IMR-90 (cell line): ENCODE results near the gene NPSR1. TPM values are rescaled to one million over a fixed set of nuclear protein-coding genes. Genes with fewer than 3 reads are reported as not detected.

Source experiments
- ATAC-seq: fragments of 200-7000 bp; cut with Tn5 transposase; 2 replicates; pipeline ENCODE4 v1.9.1; 2020; ENCODE audit warnings: low read depth, mild to moderate bottlenecking, moderate library complexity
- BruUV-seq: library from RNA; stranded (reverse); fragments of 400-500 nt; replicated peaks from 2 replicates; lab custom pipeline; 2021; lab: Mats Ljungman, UMichigan
- CTCF ChIA-PET: fragments of 300-600 bp; formaldehyde crosslinking; extraction: SDS; loops from one replicate; lab custom pipeline; 2021; ENCODE audit warnings: antibody characterized with exemption; lab: Yijun Ruan, JAX
- POLR2A ChIA-PET: fragments of 300-600 bp; sonication (Branson Sonifier 250); formaldehyde crosslinking; loops from one replicate; lab custom pipeline; 2022; ENCODE audit warnings: antibody characterized with exemption; ENCODE audit not compliant: unreplicated experiment; lab: Charles Lee
- DNase-seq: peaks from one replicate; pipeline ENCODE4 v3.0.0; 2013
- H2AFZ ChIP-seq: replicated peaks from 2 replicates; pipeline ENCODE3; 2013; ENCODE audit warnings: low read length, mild to moderate bottlenecking; ENCODE audit not compliant: poor library complexity
- H2AK5ac ChIP-seq: 2 replicates; pipeline ENCODE4 v1.6.1; 2013; ENCODE audit warnings: low read depth, low read length, inconsistent platforms
- H2AK9ac ChIP-seq: replicated peaks from 2 replicates; pipeline ENCODE3; 2013; ENCODE audit warnings: mild to moderate bottlenecking, low read depth, low read length, moderate library complexity; ENCODE audit not compliant: poor library complexity
- H2BK120ac ChIP-seq: 2 replicates; pipeline ENCODE4 v1.6.1; 2013; ENCODE audit warnings: low read depth, low read length, inconsistent platforms
- H2BK15ac ChIP-seq: 3 replicates; pipeline ENCODE4 v1.6.1; 2013; ENCODE audit warnings: low read depth, low read length, inconsistent platforms
- H2BK20ac ChIP-seq: 2 replicates; pipeline ENCODE4 v1.6.1; 2013; ENCODE audit warnings: low read depth, mild to moderate bottlenecking, inconsistent platforms, low read length, moderate library complexity
- H2BK5ac ChIP-seq: 2 replicates; pipeline ENCODE4 v1.6.1; 2013; ENCODE audit warnings: mild to moderate bottlenecking, low read depth, low read length, inconsistent platforms; ENCODE audit not compliant: poor library complexity, severe bottlenecking
- H3K14ac ChIP-seq: replicated peaks from 2 replicates; pipeline ENCODE4 v1.6.1; 2013; ENCODE audit warnings: low read depth, low read length, inconsistent platforms
- H3K18ac ChIP-seq: 2 replicates; pipeline ENCODE4 v1.6.1; 2013; ENCODE audit warnings: low read depth, low read length, control low read depth
- H3K23ac ChIP-seq: 2 replicates; pipeline ENCODE4 v1.6.1; 2013; ENCODE audit warnings: low read depth, low read length, inconsistent platforms
- H3K27ac ChIP-seq: 2 replicates; pipeline ENCODE4 v1.5.1; 2013; ENCODE audit warnings: mild to moderate bottlenecking, control low read depth, low read length; ENCODE audit not compliant: insufficient read depth
- H3K27me3 ChIP-seq: 2 replicates; pipeline ENCODE4 v1.6.1; 2013; ENCODE audit warnings: low read length; ENCODE audit not compliant: control insufficient read depth, insufficient read depth
- H3K36me3 ChIP-seq: 2 replicates; pipeline ENCODE4 v1.6.1; 2013; ENCODE audit warnings: low read length, mixed read lengths; ENCODE audit not compliant: control insufficient read depth, insufficient read depth
- H3K4ac ChIP-seq: 2 replicates; pipeline ENCODE4 v1.6.1; 2013; ENCODE audit warnings: low read depth, low read length, inconsistent platforms
- H3K4me1 ChIP-seq: 2 replicates; pipeline ENCODE4 v1.6.1; 2013; ENCODE audit warnings: low read length, mixed read lengths; ENCODE audit not compliant: control insufficient read depth, insufficient read depth
- H3K4me2 ChIP-seq: 2 replicates; pipeline ENCODE4 v1.6.1; 2013; ENCODE audit warnings: low read depth, mild to moderate bottlenecking, control low read depth, low read length, moderate library complexity
- H3K4me3 ChIP-seq: 2 replicates; pipeline ENCODE4 v1.5.1; 2013; ENCODE audit warnings: low read depth, mild to moderate bottlenecking, control low read depth, low read length, moderate library complexity; ENCODE audit not compliant: insufficient read depth
- H3K56ac ChIP-seq: 2 replicates; pipeline ENCODE4 v1.6.1; 2013; ENCODE audit warnings: low read length, inconsistent platforms; ENCODE audit not compliant: insufficient read depth; ENCODE audit errors: extremely low read depth
- H3K79me1 ChIP-seq, 2 experiments: 2 replicates each; pipeline ENCODE4 v1.6.1; 2013; ENCODE audit warnings: low read length in 2 of 2, inconsistent platforms in 1 of 2, low read depth in 1 of 2
- H3K9ac ChIP-seq: 2 replicates; pipeline ENCODE4 v1.6.1; 2013; ENCODE audit warnings: low read depth, low read length, control low read depth
- H3K9me1 ChIP-seq: 2 replicates; pipeline ENCODE4 v1.6.1; 2013; ENCODE audit warnings: low read length, inconsistent platforms; ENCODE audit not compliant: insufficient read depth
- H3K9me3 ChIP-seq: 2 replicates; pipeline ENCODE4 v1.6.1; 2013; ENCODE audit warnings: low read length; ENCODE audit not compliant: control insufficient read depth, insufficient read depth
- H4K20me1 ChIP-seq: 2 replicates; pipeline ENCODE4 v1.6.1; 2013; ENCODE audit warnings: low read length, inconsistent platforms; ENCODE audit not compliant: insufficient read depth
- H4K5ac ChIP-seq: 2 replicates; pipeline ENCODE4 v1.6.1; 2013; ENCODE audit warnings: mild to moderate bottlenecking, low read depth, low read length, control low read depth
- H4K8ac ChIP-seq, 2 experiments: 2 replicates each; pipeline ENCODE4 v1.6.1; 2013; ENCODE audit warnings: low read depth in 2 of 2, low read length in 2 of 2, control low read depth in 1 of 2, inconsistent platforms in 1 of 2
- H4K91ac ChIP-seq: 2 replicates; pipeline ENCODE4 v1.6.1; 2013; ENCODE audit warnings: low read depth, low read length, inconsistent platforms; ENCODE audit not compliant: insufficient read depth
- BHLHE40 ChIP-seq: fragments of 150-350 bp; IDR thresholded peaks from 2 replicates; pipeline ENCODE4 v1.6.1; 2016; ENCODE audit warnings: mild to moderate bottlenecking, low read depth, low read length
- CEBPB ChIP-seq: IDR thresholded peaks from 2 replicates; pipeline ENCODE4 v1.6.1; 2012; ENCODE audit warnings: low read depth, low read length, improper control_type of control experiment
- CHD1 ChIP-seq: IDR thresholded peaks from 2 replicates; pipeline ENCODE4 v1.6.1; 2012; ENCODE audit warnings: low read depth, low read length, improper control_type of control experiment
- ELK1 ChIP-seq: fragments of 150-350 bp; IDR thresholded peaks from 2 replicates; pipeline ENCODE4 v1.6.1; 2016; ENCODE audit warnings: low read depth, mild to moderate bottlenecking, low read length, moderate library complexity, borderline replicate concordance
- FOS ChIP-seq: fragments of 150-350 bp; IDR thresholded peaks from 2 replicates; pipeline ENCODE4 v1.6.1; 2016; ENCODE audit warnings: low read depth, low read length
- MAFK ChIP-seq: IDR thresholded peaks from 2 replicates; pipeline ENCODE4 v1.6.1; 2012; ENCODE audit warnings: low read depth, low read length, improper control_type of control experiment
- MAZ ChIP-seq: IDR thresholded peaks from 2 replicates; pipeline ENCODE4 v1.6.1; 2012; ENCODE audit warnings: low read depth, mild to moderate bottlenecking, low read length, improper control_type of control experiment, moderate library complexity, borderline replicate concordance
- MXI1 ChIP-seq: IDR thresholded peaks from 2 replicates; pipeline ENCODE4 v1.6.1; 2012; ENCODE audit warnings: low read depth, mild to moderate bottlenecking, low read length, moderate library complexity, borderline replicate concordance
- NFE2L2 ChIP-seq: fragments of 150-350 bp; IDR thresholded peaks from 2 replicates; pipeline ENCODE4 v1.6.1; 2016; ENCODE audit warnings: low read depth, mild to moderate bottlenecking, low read length
- POLR2A ChIP-seq: IDR thresholded peaks from 2 replicates; pipeline ENCODE4 v1.6.1; 2012; ENCODE audit warnings: mild to moderate bottlenecking, low read depth, low read length
- RAD21 ChIP-seq: IDR thresholded peaks from 2 replicates; pipeline ENCODE4 v1.6.1; 2012; ENCODE audit warnings: low read length, improper control_type of control experiment
- RCOR1 ChIP-seq: IDR thresholded peaks from 2 replicates; pipeline ENCODE4 v1.6.1; 2012; ENCODE audit warnings: mild to moderate bottlenecking, low read length, improper control_type of control experiment; ENCODE audit not compliant: insufficient replicate concordance
- RFX5 ChIP-seq: IDR thresholded peaks from 2 replicates; pipeline ENCODE4 v1.8.0; 2012; ENCODE audit warnings: low read depth, mild to moderate bottlenecking, low read length, moderate library complexity
- SMC3 ChIP-seq: fragments of 150-350 bp; IDR thresholded peaks from 2 replicates; pipeline ENCODE4 v1.6.1; 2016; ENCODE audit warnings: low read depth, mild to moderate bottlenecking, antibody characterized with exemption, low read length, moderate library complexity
- USF2 ChIP-seq: fragments of 150-350 bp; IDR thresholded peaks from 2 replicates; pipeline ENCODE4 v1.6.1; 2017; ENCODE audit warnings: mild to moderate bottlenecking, antibody characterized with exemption, low read length, low read depth
- WGBS, 2 experiments: methylation state at CpG; one replicate each; pipeline versions ENCODE4 v1.1.5 to v1.1.7; 2013; ENCODE audit warnings: missing lambda C conversion rate in 2 of 2; ENCODE audit not compliant: insufficient read length in 1 of 2; ENCODE audit errors: extremely low coverage in 2 of 2; 5-methylcytosine and 5-hydroxymethylcytosine counted together
- dilution Hi-C: fragments of 300-500 bp; cut with HindIII; formaldehyde crosslinking; loops from one replicate; pipeline ENCODE4 v1.14.3; 2018; ENCODE audit warnings: low sequenced_read_pairs; ENCODE audit not compliant: unreplicated experiment
- in situ Hi-C: fragments of 300-500 bp; cut with MboI; formaldehyde crosslinking; loops from 3 replicates; pipeline ENCODE4 v1.14.3; 2019; ENCODE audit warnings: low sequenced_read_pairs, inconsistent platforms, mixed read lengths
- intact Hi-C: fragments of 100-400 bp; cut with micrococcal nuclease; formaldehyde crosslinking; loops from 2 replicates; pipeline ENCODE4 v1.10.0; 2022
- polyA plus RNA-seq, 3 experiments: library from polyadenylated mRNA; depleted of rRNA; stranded (reverse); fragments of >200 nt; gene quantifications; 2 replicates each; pipeline ENCODE4 v1.2.3, GENCODE V29; 2012; ENCODE audit warnings: low replicate concordance in 1 of 3
- total RNA-seq: library from RNA; depleted of rRNA; stranded (reverse); fragments of >200 nt; gene quantifications from 2 replicates; pipeline ENCODE4 v1.2.3, GENCODE V29; 2012
- TF ChIP-seq, protein P1 (sequence below): conservative IDR thresholded peaks from 2 replicates; pipeline ENCODE4 v1.5.1; 2012; ENCODE audit warnings: mild to moderate bottlenecking, low read depth, low read length, improper control_type of control experiment

NPSR1 gene
- total and polyA plus RNA-seq, 2 of the 4 experiments (the other 2 are of a cell fraction): not detected

- no peaks in the 10 kb centered on the region for H3K27me3 ChIP-seq
- no peak overlapping the region for H3K23ac ChIP-seq
- H2AK5ac ChIP-seq: no peak overlapping the region
- ChIA-PET POLR2A (no interaction called here), CTCF (interaction anchor here (0.6 kb wide), 1 partner anchor 577 kb away, joined by 4 read pairs; no protein-coding TSS in a partner anchor)
- peaks cover 2% of the 10 kb centered on the region for H3K9me3 ChIP-seq
- H2BK15ac ChIP-seq: no peak overlapping the region
- no peak for ATAC-seq
- no peaks in the 10 kb centered on the region for H3K36me3 ChIP-seq
- no peak overlapping the region for H3K18ac ChIP-seq
- H3K56ac ChIP-seq: no peak overlapping the region
- H3K79me1 ChIP-seq: no peaks in the 10 kb centered on the region
- no CpG with 5 or more reads among the region's 2 CpGs for WGBS, 2 experiments
- no peaks in the 10 kb centered on the region for H4K20me1 ChIP-seq
- H3K4me3 ChIP-seq: no peak overlapping the region
- no peak overlapping the region for H4K5ac ChIP-seq
- TF ChIP-seq MXI1 (no peak), RFX5 (no peak), RCOR1 (no peak), BHLHE40 (no peak), FOS (no peak), MAZ (no peak), SMC3 (no peak), CEBPB (no peak), RAD21 (no peak), ELK1 (no peak), USF2 (no peak), POLR2A (no peak), CHD1 (no peak), MAFK (no peak), NFE2L2 (no peak)
- TF ChIP-seq, protein P1, sequence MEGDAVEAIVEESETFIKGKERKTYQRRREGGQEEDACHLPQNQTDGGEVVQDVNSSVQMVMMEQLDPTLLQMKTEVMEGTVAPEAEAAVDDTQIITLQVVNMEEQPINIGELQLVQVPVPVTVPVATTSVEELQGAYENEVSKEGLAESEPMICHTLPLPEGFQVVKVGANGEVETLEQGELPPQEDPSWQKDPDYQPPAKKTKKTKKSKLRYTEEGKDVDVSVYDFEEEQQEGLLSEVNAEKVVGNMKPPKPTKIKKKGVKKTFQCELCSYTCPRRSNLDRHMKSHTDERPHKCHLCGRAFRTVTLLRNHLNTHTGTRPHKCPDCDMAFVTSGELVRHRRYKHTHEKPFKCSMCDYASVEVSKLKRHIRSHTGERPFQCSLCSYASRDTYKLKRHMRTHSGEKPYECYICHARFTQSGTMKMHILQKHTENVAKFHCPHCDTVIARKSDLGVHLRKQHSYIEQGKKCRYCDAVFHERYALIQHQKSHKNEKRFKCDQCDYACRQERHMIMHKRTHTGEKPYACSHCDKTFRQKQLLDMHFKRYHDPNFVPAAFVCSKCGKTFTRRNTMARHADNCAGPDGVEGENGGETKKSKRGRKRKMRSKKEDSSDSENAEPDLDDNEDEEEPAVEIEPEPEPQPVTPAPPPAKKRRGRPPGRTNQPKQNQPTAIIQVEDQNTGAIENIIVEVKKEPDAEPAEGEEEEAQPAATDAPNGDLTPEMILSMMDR: no peak
- no peak overlapping the region for H2AFZ ChIP-seq
- no peaks in the 10 kb centered on the region for H3K9me1 ChIP-seq
- no peak for DNase-seq
- intact Hi-C loops: no loop called here
- H3K4me2 ChIP-seq: no peak overlapping the region
- H3K27ac ChIP-seq: no peak overlapping the region
- H4K8ac ChIP-seq: no peak overlapping the region
- no peak overlapping the region for H2BK20ac ChIP-seq
- H2BK5ac ChIP-seq: no peak overlapping the region
- no TSS peak for BruUV-seq
- H3K9ac ChIP-seq: no peak overlapping the region
- dilution Hi-C loops: no loop called here
- H4K91ac ChIP-seq: no peak overlapping the region
- H3K4ac ChIP-seq: no peak overlapping the region
- no peak overlapping the region for H2AK9ac ChIP-seq
- H2BK120ac ChIP-seq: no peak overlapping the region
- no peak overlapping the region for H3K14ac ChIP-seq
- in situ Hi-C loops: no loop called here
- no peaks in the 10 kb centered on the region for H3K4me1 ChIP-seq
Measured at GRCh38 chr7:34709771-34710170, 51.8 kb downstream of the NPSR1 start.
